ENCODE data around the gene DUSP14.

Gene DUSP14

GRCh38 chr17:37517881-37518280 is 28.2 kb downstream of the DUSP14 start:
- no peak for DNase-seq (ENCODE audit: low spot score)

GRCh38 chr17:37518826-37519225 is 29.1 kb downstream of the DUSP14 start:
- no peak for DNase-seq (ENCODE audit: low spot score)

- DNase-seq (ENCODE audit: low spot score) = no peak
Observed at GRCh38 chr17:37519251-37519985, 29.7 kb downstream of the DUSP14 start.

- DNase-seq (ENCODE audit: low spot score) = no peak
Observed at GRCh38 chr17:37520174-37520573, 30.5 kb downstream of the DUSP14 start.

GRCh38 chr17:37521821-37522220 is 32.1 kb downstream of the DUSP14 start:
- DNase-seq (ENCODE audit: low spot score) = no peak

- DNase-seq (ENCODE audit: low spot score) = no peak
Observed at GRCh38 chr17:37523715-37524219, 34.1 kb downstream of the DUSP14 start.

GRCh38 chr17:37527249-37527851 is 37.7 kb downstream of the DUSP14 start:
- peak; percentile 62 for DNase-seq (ENCODE audit: low spot score)

GRCh38 chr17:37530420-37530819 is 40.7 kb downstream of the DUSP14 start:
- DNase-seq (ENCODE audit: low spot score) = no peak

GRCh38 chr17:37532756-37533155 is 43.1 kb downstream of the DUSP14 start:
- DNase-seq (ENCODE audit: low spot score) = no peak

- DNase-seq (ENCODE audit: low spot score) = no peak
Observed at GRCh38 chr17:37535906-37536305, 46.2 kb downstream of the DUSP14 start.

- DNase-seq (ENCODE audit: low spot score) = no peak
Observed at GRCh38 chr17:37538981-37539659, 49.4 kb downstream of the DUSP14 start.

GRCh38 chr17:37541880-37542660 is 52.4 kb downstream of the DUSP14 start:
- DNase-seq (ENCODE audit: low spot score) = peak; percentile 79

GRCh38 chr17:37543637-37544052 is 54.0 kb downstream of the DUSP14 start:
- peak; percentile 26 for DNase-seq (ENCODE audit: low spot score)

GRCh38 chr17:37545486-37545885 is 55.8 kb downstream of the DUSP14 start:
- DNase-seq (ENCODE audit: low spot score) = no peak

- no peak for DNase-seq (ENCODE audit: low spot score)
Observed at GRCh38 chr17:37546302-37546701, 56.6 kb downstream of the DUSP14 start.

- no peak for DNase-seq (ENCODE audit: low spot score)
Observed at GRCh38 chr17:37547986-37548385, 58.3 kb downstream of the DUSP14 start.

- DNase-seq (ENCODE audit: low spot score) = no peak
Observed at GRCh38 chr17:37551788-37552187, 62.1 kb downstream of the DUSP14 start.

- no peak for DNase-seq (ENCODE audit: low spot score)
Observed at GRCh38 chr17:37553401-37553966, 63.8 kb downstream of the DUSP14 start.

- no peak for DNase-seq (ENCODE audit: low spot score)
Observed at GRCh38 chr17:37555386-37555785, 65.7 kb downstream of the DUSP14 start.

- no peak for DNase-seq (ENCODE audit: low spot score)
Observed at GRCh38 chr17:37557482-37557881, 67.8 kb downstream of the DUSP14 start.

- no peak for DNase-seq (ENCODE audit: low spot score)
Observed at GRCh38 chr17:37558299-37558698, 68.6 kb downstream of the DUSP14 start.

All from GM03348 (cell line).